IMR-90 (cell line): ENCODE data around the gene MAP3K7CL. TPM values are rescaled to one million over a fixed set of nuclear protein-coding genes. Genes with fewer than 3 reads are reported as not detected.
A peak's percentile ranks its signal among the peaks of the same experiment; 100 is the strongest.

Source experiments
- ATAC-seq: fragments of 200-7000 bp; cut with Tn5 transposase; 2 replicates; pipeline ENCODE4 v1.9.1; 2020; ENCODE audit warnings: low read depth, mild to moderate bottlenecking, moderate library complexity
- BruUV-seq: library from RNA; stranded (reverse); fragments of 400-500 nt; replicated peaks from 2 replicates; lab custom pipeline; 2021; lab: Mats Ljungman, UMichigan
- CTCF ChIA-PET: fragments of 300-600 bp; formaldehyde crosslinking; extraction: SDS; loops from one replicate; lab custom pipeline; 2021; ENCODE audit warnings: antibody characterized with exemption; lab: Yijun Ruan, JAX
- POLR2A ChIA-PET: fragments of 300-600 bp; sonication (Branson Sonifier 250); formaldehyde crosslinking; loops from one replicate; lab custom pipeline; 2022; ENCODE audit warnings: antibody characterized with exemption; ENCODE audit not compliant: unreplicated experiment; lab: Charles Lee
- DNase-seq: peaks from one replicate; pipeline ENCODE4 v3.0.0; 2013
- H2AFZ ChIP-seq: replicated peaks from 2 replicates; pipeline ENCODE3; 2013; ENCODE audit warnings: low read length, mild to moderate bottlenecking; ENCODE audit not compliant: poor library complexity
- H2AK5ac ChIP-seq: 2 replicates; pipeline ENCODE4 v1.6.1; 2013; ENCODE audit warnings: low read depth, low read length, inconsistent platforms
- H2AK9ac ChIP-seq: replicated peaks from 2 replicates; pipeline ENCODE3; 2013; ENCODE audit warnings: mild to moderate bottlenecking, low read depth, low read length, moderate library complexity; ENCODE audit not compliant: poor library complexity
- H2BK120ac ChIP-seq: 2 replicates; pipeline ENCODE4 v1.6.1; 2013; ENCODE audit warnings: low read depth, low read length, inconsistent platforms
- H2BK15ac ChIP-seq: 3 replicates; pipeline ENCODE4 v1.6.1; 2013; ENCODE audit warnings: low read depth, low read length, inconsistent platforms
- H2BK20ac ChIP-seq: 2 replicates; pipeline ENCODE4 v1.6.1; 2013; ENCODE audit warnings: low read depth, mild to moderate bottlenecking, inconsistent platforms, low read length, moderate library complexity
- H2BK5ac ChIP-seq: 2 replicates; pipeline ENCODE4 v1.6.1; 2013; ENCODE audit warnings: mild to moderate bottlenecking, low read depth, low read length, inconsistent platforms; ENCODE audit not compliant: poor library complexity, severe bottlenecking
- H3K14ac ChIP-seq: replicated peaks from 2 replicates; pipeline ENCODE4 v1.6.1; 2013; ENCODE audit warnings: low read depth, low read length, inconsistent platforms
- H3K18ac ChIP-seq: 2 replicates; pipeline ENCODE4 v1.6.1; 2013; ENCODE audit warnings: low read depth, low read length, control low read depth
- H3K23ac ChIP-seq: 2 replicates; pipeline ENCODE4 v1.6.1; 2013; ENCODE audit warnings: low read depth, low read length, inconsistent platforms
- H3K27ac ChIP-seq: 2 replicates; pipeline ENCODE4 v1.5.1; 2013; ENCODE audit warnings: mild to moderate bottlenecking, control low read depth, low read length; ENCODE audit not compliant: insufficient read depth
- H3K27me3 ChIP-seq: 2 replicates; pipeline ENCODE4 v1.6.1; 2013; ENCODE audit warnings: low read length; ENCODE audit not compliant: control insufficient read depth, insufficient read depth
- H3K36me3 ChIP-seq: 2 replicates; pipeline ENCODE4 v1.6.1; 2013; ENCODE audit warnings: low read length, mixed read lengths; ENCODE audit not compliant: control insufficient read depth, insufficient read depth
- H3K4ac ChIP-seq: 2 replicates; pipeline ENCODE4 v1.6.1; 2013; ENCODE audit warnings: low read depth, low read length, inconsistent platforms
- H3K4me1 ChIP-seq: 2 replicates; pipeline ENCODE4 v1.6.1; 2013; ENCODE audit warnings: low read length, mixed read lengths; ENCODE audit not compliant: control insufficient read depth, insufficient read depth
- H3K4me2 ChIP-seq: 2 replicates; pipeline ENCODE4 v1.6.1; 2013; ENCODE audit warnings: low read depth, mild to moderate bottlenecking, control low read depth, low read length, moderate library complexity
- H3K4me3 ChIP-seq: 2 replicates; pipeline ENCODE4 v1.5.1; 2013; ENCODE audit warnings: low read depth, mild to moderate bottlenecking, control low read depth, low read length, moderate library complexity; ENCODE audit not compliant: insufficient read depth
- H3K56ac ChIP-seq: 2 replicates; pipeline ENCODE4 v1.6.1; 2013; ENCODE audit warnings: low read length, inconsistent platforms; ENCODE audit not compliant: insufficient read depth; ENCODE audit errors: extremely low read depth
- H3K79me1 ChIP-seq, 2 experiments: 2 replicates each; pipeline ENCODE4 v1.6.1; 2013; ENCODE audit warnings: low read length in 2 of 2, inconsistent platforms in 1 of 2, low read depth in 1 of 2
- H3K9ac ChIP-seq: 2 replicates; pipeline ENCODE4 v1.6.1; 2013; ENCODE audit warnings: low read depth, low read length, control low read depth
- H3K9me1 ChIP-seq: 2 replicates; pipeline ENCODE4 v1.6.1; 2013; ENCODE audit warnings: low read length, inconsistent platforms; ENCODE audit not compliant: insufficient read depth
- H3K9me3 ChIP-seq: 2 replicates; pipeline ENCODE4 v1.6.1; 2013; ENCODE audit warnings: low read length; ENCODE audit not compliant: control insufficient read depth, insufficient read depth
- H4K20me1 ChIP-seq: 2 replicates; pipeline ENCODE4 v1.6.1; 2013; ENCODE audit warnings: low read length, inconsistent platforms; ENCODE audit not compliant: insufficient read depth
- H4K5ac ChIP-seq: 2 replicates; pipeline ENCODE4 v1.6.1; 2013; ENCODE audit warnings: mild to moderate bottlenecking, low read depth, low read length, control low read depth
- H4K8ac ChIP-seq, 2 experiments: 2 replicates each; pipeline ENCODE4 v1.6.1; 2013; ENCODE audit warnings: low read depth in 2 of 2, low read length in 2 of 2, control low read depth in 1 of 2, inconsistent platforms in 1 of 2
- H4K91ac ChIP-seq: 2 replicates; pipeline ENCODE4 v1.6.1; 2013; ENCODE audit warnings: low read depth, low read length, inconsistent platforms; ENCODE audit not compliant: insufficient read depth
- CEBPB ChIP-seq: IDR thresholded peaks from 2 replicates; pipeline ENCODE4 v1.6.1; 2012; ENCODE audit warnings: low read depth, low read length, improper control_type of control experiment
- MAZ ChIP-seq: IDR thresholded peaks from 2 replicates; pipeline ENCODE4 v1.6.1; 2012; ENCODE audit warnings: low read depth, mild to moderate bottlenecking, low read length, improper control_type of control experiment, moderate library complexity, borderline replicate concordance
- MXI1 ChIP-seq: IDR thresholded peaks from 2 replicates; pipeline ENCODE4 v1.6.1; 2012; ENCODE audit warnings: low read depth, mild to moderate bottlenecking, low read length, moderate library complexity, borderline replicate concordance
- NFE2L2 ChIP-seq: fragments of 150-350 bp; IDR thresholded peaks from 2 replicates; pipeline ENCODE4 v1.6.1; 2016; ENCODE audit warnings: low read depth, mild to moderate bottlenecking, low read length
- RFX5 ChIP-seq: IDR thresholded peaks from 2 replicates; pipeline ENCODE4 v1.8.0; 2012; ENCODE audit warnings: low read depth, mild to moderate bottlenecking, low read length, moderate library complexity
- WGBS, 2 experiments: methylation state at CpG; one replicate each; pipeline versions ENCODE4 v1.1.5 to v1.1.7; 2013; ENCODE audit warnings: missing lambda C conversion rate in 2 of 2; ENCODE audit not compliant: insufficient read length in 1 of 2; ENCODE audit errors: extremely low coverage in 2 of 2; 5-methylcytosine and 5-hydroxymethylcytosine counted together
- dilution Hi-C: fragments of 300-500 bp; cut with HindIII; formaldehyde crosslinking; loops from one replicate; pipeline ENCODE4 v1.14.3; 2018; ENCODE audit warnings: low sequenced_read_pairs; ENCODE audit not compliant: unreplicated experiment
- in situ Hi-C: fragments of 300-500 bp; cut with MboI; formaldehyde crosslinking; loops from 3 replicates; pipeline ENCODE4 v1.14.3; 2019; ENCODE audit warnings: low sequenced_read_pairs, inconsistent platforms, mixed read lengths
- intact Hi-C: fragments of 100-400 bp; cut with micrococcal nuclease; formaldehyde crosslinking; loops from 2 replicates; pipeline ENCODE4 v1.10.0; 2022
- polyA plus RNA-seq, 3 experiments: library from polyadenylated mRNA; depleted of rRNA; stranded (reverse); fragments of >200 nt; gene quantifications; 2 replicates each; pipeline ENCODE4 v1.2.3, GENCODE V29; 2012; ENCODE audit warnings: low replicate concordance in 1 of 3
- total RNA-seq: library from RNA; depleted of rRNA; stranded (reverse); fragments of >200 nt; gene quantifications from 2 replicates; pipeline ENCODE4 v1.2.3, GENCODE V29; 2012
- TF ChIP-seq, protein P1 (sequence below): fragments of 150-350 bp; IDR thresholded peaks from 2 replicates; pipeline ENCODE4 v1.6.1; 2017; ENCODE audit warnings: mild to moderate bottlenecking, antibody characterized with exemption, low read length, low read depth

The MAP3K7CL gene
- total and polyA plus RNA-seq, 2 of the 4 experiments (the other 2 are of a cell fraction) = 21.0 to 22.3 TPM

DNA sequence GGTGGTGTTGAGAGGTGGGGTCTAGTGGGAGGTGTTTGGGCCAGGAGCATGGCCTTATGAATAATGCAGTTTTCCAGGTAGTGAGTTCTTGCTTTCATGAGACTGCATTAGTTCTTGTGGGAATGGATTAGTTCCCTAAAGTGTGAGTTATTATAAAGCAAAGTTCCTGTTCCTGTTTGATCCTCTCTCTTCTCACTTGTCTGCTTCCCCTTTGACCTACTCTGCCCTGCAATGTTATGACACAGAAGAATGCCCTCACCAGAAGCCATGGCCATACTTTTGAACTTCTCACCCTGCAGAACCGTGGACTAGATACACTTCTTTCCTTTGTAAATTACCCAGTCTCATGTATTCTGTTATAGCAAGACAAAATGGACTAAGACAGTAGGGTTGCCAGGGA lies 53.6 kb downstream of the MAP3K7CL start (continued):
- TF ChIP-seq, protein P1, sequence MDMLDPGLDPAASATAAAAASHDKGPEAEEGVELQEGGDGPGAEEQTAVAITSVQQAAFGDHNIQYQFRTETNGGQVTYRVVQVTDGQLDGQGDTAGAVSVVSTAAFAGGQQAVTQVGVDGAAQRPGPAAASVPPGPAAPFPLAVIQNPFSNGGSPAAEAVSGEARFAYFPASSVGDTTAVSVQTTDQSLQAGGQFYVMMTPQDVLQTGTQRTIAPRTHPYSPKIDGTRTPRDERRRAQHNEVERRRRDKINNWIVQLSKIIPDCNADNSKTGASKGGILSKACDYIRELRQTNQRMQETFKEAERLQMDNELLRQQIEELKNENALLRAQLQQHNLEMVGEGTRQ = no peak
- TF ChIP-seq MXI1 (no peak), NFE2L2 (no peak), RFX5 (no peak), MAZ (no peak)

DNA sequence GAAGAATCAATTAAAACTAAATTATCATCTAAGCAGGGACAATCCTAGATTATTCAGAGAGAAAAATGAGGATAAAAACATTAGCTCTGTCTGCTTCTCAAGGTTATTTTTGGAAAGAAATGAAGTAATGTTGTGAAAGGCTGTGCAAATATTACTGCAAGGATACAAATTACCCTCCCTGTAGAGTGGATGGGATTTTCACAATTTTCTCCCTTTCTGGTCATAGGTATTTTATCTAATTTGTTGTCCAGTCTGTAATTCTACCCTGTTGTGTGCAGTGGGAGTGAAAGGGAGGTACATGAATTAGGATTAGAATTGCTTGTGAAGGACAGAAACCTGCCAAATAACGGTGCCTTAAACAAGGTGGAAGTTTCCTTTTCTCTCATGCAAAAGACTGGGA lies 54.7 kb downstream of the MAP3K7CL start:
- CTCF ChIA-PET = interaction anchor here (0.7 kb wide), 1 partner anchor 76 kb away, joined by 4 read pairs; no protein-coding TSS in a partner anchor
- intact Hi-C loops = no loop called here
- H2AK5ac ChIP-seq = no peak overlapping the region

More for the DNA sequence above, 54.7 kb downstream of the MAP3K7CL start:
- H4K20me1 ChIP-seq = no peaks in the 10 kb centered on the region
- POLR2A ChIA-PET = no interaction called here
- H3K4me2 ChIP-seq = no peak overlapping the region
- H2BK120ac ChIP-seq = peak overlapping the region; percentile 21; the same call in 1 of the 2 replicates
- H2BK20ac ChIP-seq = peak overlapping the region; percentile 67
- peak overlapping the region; percentile 38; the same call in 1 of the 2 replicates for H3K4ac ChIP-seq
- H2AK9ac ChIP-seq = no peak overlapping the region
- in situ Hi-C loops (no loop called here), dilution Hi-C loops (no loop called here)
- BruUV-seq = no TSS peak
- peak overlapping the region; percentile 61; the same call in 1 of the 2 replicates for H4K91ac ChIP-seq
- TF ChIP-seq CEBPB = peak; percentile 41; the same call in 1 of the 2 replicates
- no peak for TF ChIP-seq RFX5
- H3K79me1 ChIP-seq = peaks cover 5 to 26% of the 10 kb centered on the region in 2 experiments; a peak in 3 of 4 replicates
- H3K18ac ChIP-seq = peak overlapping the region; percentile 86
- H4K8ac ChIP-seq = peak overlapping the region; percentile 2 to 11; a peak in 1 of 4 replicates
- peak; percentile 25 for DNase-seq
- H3K27me3 ChIP-seq = no peaks in the 10 kb centered on the region
- peaks cover 29% of the 10 kb centered on the region for H3K4me1 ChIP-seq
- peak overlapping the region; percentile 61; the same call in 1 of the 2 replicates for H4K5ac ChIP-seq
- no peaks in the 10 kb centered on the region for H3K9me3 ChIP-seq
- peak overlapping the region; percentile 81 for H3K14ac ChIP-seq
- peak overlapping the region; percentile 18 for H2BK5ac ChIP-seq
- no CpG with 5 or more reads among the region's 1 CpG for WGBS, 2 experiments
- no peak overlapping the region for H3K56ac ChIP-seq
- ATAC-seq = no peak
- no peak overlapping the region for H2AFZ ChIP-seq
- H3K4me3 ChIP-seq = no peak overlapping the region
- peak overlapping the region; percentile 74; the same call in 2 of the 3 replicates for H2BK15ac ChIP-seq
- H3K23ac ChIP-seq = no peak overlapping the region
- no peak overlapping the region; the same call in 1 of the 2 replicates for H3K27ac ChIP-seq
- no peak overlapping the region for H3K9ac ChIP-seq
- peaks cover 19% of the 10 kb centered on the region for H3K9me1 ChIP-seq
- H3K36me3 ChIP-seq = no peaks in the 10 kb centered on the region
